ENCODE results near the gene FBLL1. TPM values are rescaled to one million over a fixed set of nuclear protein-coding genes. Genes with fewer than 3 reads are reported as not detected.

FBLL1 gene
- total and polyA plus RNA-seq, 2 of the 8 experiments (the other 6 are each of a cell fraction or from before 2014, with no cell fraction given): 8.3 to 30.9 TPM

DNA sequence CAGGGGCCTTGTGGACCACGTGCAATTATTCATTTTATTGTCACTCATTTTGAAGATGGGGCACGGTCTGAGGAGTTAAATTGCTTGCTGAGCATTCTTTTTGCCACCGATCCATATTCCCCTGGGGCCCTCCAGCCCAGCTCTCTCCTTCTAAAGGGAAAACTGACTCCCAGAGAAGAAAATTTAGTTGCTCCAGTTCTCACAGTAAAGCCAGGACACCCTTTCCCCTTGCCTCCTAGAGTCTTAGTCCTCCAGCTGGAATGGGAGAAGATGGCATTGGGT, 51.1 kb downstream of the FBLL1 start:
- H2BK15ac ChIP-seq (ENCODE audit: low read length): 0 out of 2 replicates have a peak overlapping the region, but pooled peaks have one; percentile 20
- H3K9me3 ChIP-seq (ENCODE audit: insufficient read depth in 2 of 2, low read depth in 1 of 2, low read length in 1 of 2): no peaks in the 10 kb centered on the region
- no peak overlapping the region for H4K8ac ChIP-seq (ENCODE audit: extremely low read depth, insufficient read depth, low read length)
- peak overlapping the region; percentile 60 for H3K18ac ChIP-seq (ENCODE audit: extremely low read depth, low read length)
- FAIRE-seq (no peak), DNase-seq (ENCODE audit: low read depth in 1 of 2, low spot score in 2 of 2) (no peak)
- peak overlapping the region; percentile 57 to 74 for H3K4me2 ChIP-seq (ENCODE audit: insufficient read depth in 1 of 2, low read depth in 2 of 2, low read length in 2 of 2)
- H2BK5ac ChIP-seq (ENCODE audit: low read depth, low read length): peak overlapping the region; percentile 82
- H3K14ac ChIP-seq (ENCODE audit: insufficient read length): no peak overlapping the region
- H2BK20ac ChIP-seq (ENCODE audit: low read length): peak overlapping the region; percentile 77; the same call in 1 of the 2 replicates
- H2BK12ac ChIP-seq (ENCODE audit: low read depth, low read length): peak overlapping the region; percentile 64; the same call in 1 of the 2 replicates
- no peak overlapping the region for H3K23ac ChIP-seq (ENCODE audit: insufficient read length)
- H2BK120ac ChIP-seq (replicated peaks; ENCODE audit: low read depth, low read length): peak overlapping the region; percentile 0
- no peak overlapping the region for H2AK5ac ChIP-seq (ENCODE audit: low read depth, low read length)
- H3K79me2 ChIP-seq (ENCODE audit: control insufficient read depth in 1 of 2, insufficient read depth in 2 of 2, low read length in 2 of 2): peaks cover 21 to 39% of the 10 kb centered on the region in 2 experiments
- peak overlapping the region; percentile 86 for H3K27ac ChIP-seq (ENCODE audit: low read depth, low read length)
- H3K4me3 ChIP-seq (ENCODE audit: extremely low read depth in 1 of 4, insufficient read depth in 2 of 4, low read depth in 3 of 4, low read length in 4 of 4): peak overlapping the region; percentile 16 to 84 (median 38); a peak in 6 of 8 replicates
- H3K79me1 ChIP-seq (ENCODE audit: low read depth, low read length): no peaks in the 10 kb centered on the region; the same call in 1 of the 2 replicates
- CTCF ChIA-PET (ENCODE audit: partially characterized antibody): interaction anchor here (0.6 to 1.8 kb wide), 3 partner anchors 12 to 288 kb away, joined by 3 to 4 read pairs (median 4); no protein-coding TSS in a partner anchor
- H4K20me1 ChIP-seq (replicated peaks in 1 of 2; ENCODE audit: control insufficient read depth in 1 of 2, insufficient read depth in 2 of 2, low read length in 2 of 2): peaks cover 7 to 11% of the 10 kb centered on the region in 2 experiments
- peak overlapping the region; percentile 15 for H3K4ac ChIP-seq (replicated peaks; ENCODE audit: insufficient read length, low read depth, low read length)
- H4K5ac ChIP-seq (ENCODE audit: insufficient read length, low read depth, low read length): peak overlapping the region; percentile 61
- peak overlapping the region in 2 of 4 experiments; percentile 61 to 73; a peak in 5 of 7 replicates for H3K9ac ChIP-seq (replicated peaks in 1 of 4; ENCODE audit: extremely low read depth in 1 of 4, low read depth in 3 of 4, low read length in 3 of 4)
- H3K4me1 ChIP-seq (replicated peaks in 1 of 4; ENCODE audit: control insufficient read depth in 3 of 4, insufficient read depth in 4 of 4, low read length in 3 of 4): peaks cover 0 to 9% (median 4%) of the 10 kb centered on the region in 4 experiments; a peak in 4 of 7 replicates
- no peaks in the 10 kb centered on the region for H3K27me3 ChIP-seq (replicated peaks in 1 of 4; ENCODE audit: control insufficient read depth in 3 of 4, extremely low read depth in 1 of 4, insufficient read depth in 3 of 4, low read length in 3 of 4)
- WGBS, 2 experiments (ENCODE audit: extremely low coverage in 1 of 2, insufficient coverage in 1 of 2, insufficient read length in 1 of 2, insufficient replicate concordance in 2 of 2, low coverage in 1 of 2, low lambda C conversion rate in 2 of 2, missing lambda C conversion rate in 1 of 2): 48% methylated on average over 3 of the region's 3 CpGs; no CpG with 5 or more reads in 1 of the 2 experiments
- H3K36me3 ChIP-seq (ENCODE audit: control insufficient read depth in 2 of 4, insufficient read depth in 4 of 4, low read length in 3 of 4): peaks cover 0 to 4% (median 0%) of the 10 kb centered on the region in 4 experiments; a peak in 1 of 8 replicates
- no peaks in the 10 kb centered on the region; the same call in 1 of the 2 replicates for H3K23me2 ChIP-seq (ENCODE audit: low read depth, low read length)
- peak overlapping the region; percentile 32 for H4K91ac ChIP-seq (replicated peaks; ENCODE audit: insufficient read length, low read length)
- POLR2A ChIA-PET (ENCODE audit: partially characterized antibody): interaction anchor here (1.0 to 1.5 kb wide), 9 partner anchors 10 to 285 kb away, joined by 3 to 8 read pairs (median 3); no protein-coding TSS in a partner anchor
- no peak overlapping the region for H3K56ac ChIP-seq (replicated peaks; ENCODE audit: insufficient read length, low read depth, low read length)
- H2AFZ ChIP-seq (ENCODE audit: low read length): peak overlapping the region; percentile 80; the same call in 1 of the 2 replicates
- TF ChIP-seq, protein P1, sequence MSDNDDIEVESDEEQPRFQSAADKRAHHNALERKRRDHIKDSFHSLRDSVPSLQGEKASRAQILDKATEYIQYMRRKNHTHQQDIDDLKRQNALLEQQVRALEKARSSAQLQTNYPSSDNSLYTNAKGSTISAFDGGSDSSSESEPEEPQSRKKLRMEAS (IDR thresholded peaks at IDR 0.05): no peak
